OCI-LY7 (cell line): Measurements from ENCODE around the gene AGPAT3. TPM values are rescaled to one million over a fixed set of nuclear protein-coding genes. Genes with fewer than 3 reads are reported as not detected.

Experiments
- BruUV-seq: library from RNA; stranded (reverse); fragments of 400-500 nt; replicated peaks from 2 replicates; lab custom pipeline; 2021; lab: Mats Ljungman, UMichigan
- CTCF ChIA-PET: fragments of 300-600 bp; sonication (Branson Sonifier 250); formaldehyde crosslinking; loops from one replicate; lab custom pipeline; 2022; ENCODE audit warnings: antibody characterized with exemption; ENCODE audit not compliant: unreplicated experiment; lab: Charles Lee
- POLR2A ChIA-PET: fragments of 300-600 bp; sonication (Branson Sonifier 250); formaldehyde crosslinking; loops from one replicate; lab custom pipeline; 2022; ENCODE audit warnings: antibody characterized with exemption; lab: Charles Lee
- DNase-seq: peaks from one replicate; pipeline ENCODE4 v3.0.0-alpha.2; 2015; ENCODE audit warnings: low spot score
- H2AFZ ChIP-seq: fragments of 200-600 bp; sonication (generic), shearing (Covaris generic); 2 replicates; pipeline ENCODE4 v1.6.1; 2014; ENCODE audit warnings: mild to moderate bottlenecking, antibody characterized with exemption, low read length, moderate library complexity
- H3K27ac ChIP-seq: fragments of 200-600 bp; sonication (generic); 2 replicates; pipeline ENCODE4 v1.5.1; 2014; ENCODE audit warnings: mixed run types, low read depth, mild to moderate bottlenecking, moderate library complexity, low read length, inconsistent platforms; ENCODE audit not compliant: poor library complexity, severe bottlenecking
- H3K36me3 ChIP-seq: fragments of 200-600 bp; sonication (generic); 2 replicates; pipeline ENCODE4 v1.6.1; 2014; ENCODE audit warnings: mild to moderate bottlenecking, antibody characterized with exemption, low read length, moderate library complexity, mixed read lengths; ENCODE audit not compliant: insufficient read depth
- H3K4me1 ChIP-seq: fragments of 200-600 bp; sonication (generic); 2 replicates; pipeline ENCODE4 v1.5.1; 2014; ENCODE audit warnings: mild to moderate bottlenecking, low read length; ENCODE audit not compliant: insufficient read depth, poor library complexity, severe bottlenecking
- H3K4me2 ChIP-seq: fragments of 200-600 bp; sonication (generic); 2 replicates; pipeline ENCODE4 v1.6.1; 2014; ENCODE audit warnings: mild to moderate bottlenecking, low read length
- H3K4me3 ChIP-seq: fragments of 200-600 bp; sonication (generic); 2 replicates; pipeline ENCODE4 v1.5.1; 2014; ENCODE audit warnings: mild to moderate bottlenecking, low read depth, low read length; ENCODE audit not compliant: poor library complexity, severe bottlenecking
- H3K79me2 ChIP-seq: fragments of 200-600 bp; sonication (generic); 2 replicates; pipeline ENCODE4 v1.6.1; 2016; ENCODE audit warnings: low read depth, mild to moderate bottlenecking, low read length, moderate library complexity, mixed read lengths; ENCODE audit not compliant: insufficient read depth
- H3K9me2 ChIP-seq: fragments of 200-600 bp; sonication (generic); 2 replicates; pipeline ENCODE4 v1.6.1; 2016; ENCODE audit warnings: mild to moderate bottlenecking, low read length, mixed read lengths; ENCODE audit not compliant: insufficient read depth
- H3K9me3 ChIP-seq: fragments of 200-600 bp; sonication (generic); 2 replicates; pipeline ENCODE4 v1.6.1; 2014; ENCODE audit warnings: mild to moderate bottlenecking, mixed run types, low read length, mixed read lengths
- H4K20me1 ChIP-seq: fragments of 200-600 bp; sonication (generic); 2 replicates; pipeline ENCODE4 v1.6.1; 2014; ENCODE audit warnings: mild to moderate bottlenecking, antibody characterized with exemption, low read length, moderate library complexity, mixed read lengths; ENCODE audit not compliant: insufficient read depth
- CTCF ChIP-seq: fragments of 200-600 bp; sonication (generic); conservative IDR thresholded peaks from 2 replicates; pipeline ENCODE4 v1.5.1; 2014; ENCODE audit warnings: mild to moderate bottlenecking, antibody characterized with exemption, low read length, moderate library complexity, mixed read lengths
- EZH2phosphoT487 ChIP-seq: fragments of 200-600 bp; sonication (generic); IDR thresholded peaks from 2 replicates; pipeline ENCODE4 v1.6.1; 2018; ENCODE audit warnings: low read depth, borderline replicate concordance, mild to moderate bottlenecking, mixed run types, antibody characterized with exemption, low read length, moderate library complexity, mixed read lengths
- intact Hi-C: fragments of 100-400 bp; cut with micrococcal nuclease; formaldehyde crosslinking; loops from one replicate; pipeline ENCODE4 v1.10.0; 2022; ENCODE audit not compliant: unreplicated experiment
- total RNA-seq, 2 experiments: library from RNA; depleted of rRNA in 1 of 2; stranded (reverse); fragments of >200 nt in 1 of 2; shearing (Covaris generic) in 1 of 2; gene quantifications; 2 replicates each; pipeline ENCODE4 v1.2.3, GENCODE V29; 2014 to 2022

AGPAT3 gene
- total RNA-seq, 2 experiments from 2014 or later, result 9.2 to 33.4 TPM

DNA sequence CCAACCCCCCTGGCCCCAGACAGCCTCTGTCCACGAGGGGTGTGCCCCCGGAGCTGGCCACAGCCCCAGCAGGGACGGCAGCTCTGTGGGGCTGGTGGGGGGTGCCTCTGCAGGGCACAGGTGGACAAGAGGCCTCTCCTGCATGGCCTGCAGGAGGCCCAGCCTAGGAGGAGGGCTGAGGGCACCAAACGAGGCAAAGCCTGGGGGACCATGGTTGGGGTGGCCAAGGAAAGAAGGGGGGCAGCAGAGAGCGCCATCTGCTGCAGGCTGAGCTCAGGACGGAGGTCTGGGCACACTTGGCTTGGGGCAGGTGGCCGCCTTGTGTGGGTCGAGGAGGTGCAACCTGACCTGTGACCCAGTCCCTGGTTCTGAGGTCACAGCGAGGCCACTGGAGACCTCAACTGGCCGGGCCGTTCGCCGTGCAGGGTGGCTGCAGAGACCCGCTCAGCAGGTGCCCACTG is 48.4 kb upstream of the AGPAT3 start:
- Histone ChIP-seq H3K27ac (no peak overlapping the region), H4K20me1 (no peaks in the 10 kb centered on the region), H3K9me3 (no peaks in the 10 kb centered on the region), H3K4me2 (no peak overlapping the region), H3K4me3 (no peak overlapping the region), H3K79me2 (no peaks in the 10 kb centered on the region), H3K9me2 (no peaks in the 10 kb centered on the region), H3K36me3 (no peaks in the 10 kb centered on the region), H3K4me1 (peaks cover 34% of the 10 kb centered on the region), H2AFZ (no peak overlapping the region)
- intact Hi-C loops, result no loop called here
- no peak for DNase-seq
- TF ChIP-seq EZH2phosphoT487 (no peak), CTCF (peak; percentile 53; the same call in 1 of the 2 replicates)
- ChIA-PET POLR2A (interaction anchor here (0.7 kb wide), 1 partner anchor 11 kb away, joined by 3 read pairs; no protein-coding TSS in a partner anchor), CTCF (interaction anchor here (0.7 kb wide), 1 partner anchor 14 kb away, joined by 4 read pairs; no protein-coding TSS in a partner anchor)
- BruUV-seq, result no TSS peak

DNA sequence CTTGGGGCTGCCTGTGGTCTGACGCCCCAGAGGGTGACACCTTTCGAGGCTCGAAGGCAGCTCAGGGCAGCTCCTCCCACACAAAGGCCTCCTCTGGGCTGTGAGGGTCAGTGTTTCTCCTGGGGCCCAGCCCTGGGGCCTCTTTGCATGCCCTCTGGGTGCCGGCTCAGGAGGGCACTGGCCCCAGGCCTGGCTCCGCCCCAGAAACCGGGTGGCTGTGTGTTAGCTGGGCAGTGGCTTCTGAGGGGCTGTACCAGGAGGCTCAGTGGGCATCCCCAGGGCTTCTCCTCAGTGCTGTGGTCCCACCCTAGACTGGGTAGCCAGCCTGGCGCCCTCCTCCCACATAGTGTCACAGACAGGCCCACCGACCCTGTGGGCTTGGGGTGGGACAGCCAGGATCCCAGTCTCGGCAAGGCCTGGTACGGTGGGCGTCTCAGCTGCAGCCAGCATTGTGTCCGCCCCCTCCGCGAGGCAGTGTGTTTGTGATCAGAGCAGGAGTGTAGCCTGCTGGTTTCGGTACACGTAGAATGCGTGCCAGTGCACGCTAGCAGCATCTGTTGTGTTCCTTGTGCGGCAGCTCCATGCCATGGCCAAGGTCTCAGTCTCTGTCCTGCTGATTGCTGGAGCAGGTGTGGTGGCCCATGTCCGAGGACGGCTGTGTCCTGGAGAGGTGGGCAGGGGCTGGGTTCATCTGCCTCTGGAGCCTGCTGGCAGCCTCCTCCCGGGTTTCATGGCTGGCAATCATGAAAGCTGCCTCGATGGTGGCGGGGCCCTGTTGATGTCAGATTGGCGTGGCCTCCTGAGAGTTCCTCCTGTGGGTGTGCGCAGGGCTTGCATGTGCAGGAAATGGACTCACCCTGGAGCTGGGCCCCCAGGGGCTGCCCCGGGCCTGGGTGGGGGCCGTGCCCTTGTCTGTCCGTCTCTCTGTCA is 47.6 kb upstream of the AGPAT3 start:
- POLR2A ChIA-PET, result interaction anchor here (0.5 to 1.8 kb wide), 7 partner anchors 9 to 202 kb away, joined by 3 to 6 read pairs (median 4); no protein-coding TSS in a partner anchor
- intact Hi-C loops, result no loop called here
- TF ChIP-seq CTCF, result no peak
- no peak for TF ChIP-seq EZH2phosphoT487

More for the DNA sequence above, 47.6 kb upstream of the AGPAT3 start:
- Histone ChIP-seq H3K4me3 (no peak overlapping the region), H2AFZ (no peak overlapping the region), H3K9me2 (no peaks in the 10 kb centered on the region), H3K36me3 (no peaks in the 10 kb centered on the region), H3K4me1 (peaks cover 32% of the 10 kb centered on the region), H3K9me3 (no peaks in the 10 kb centered on the region), H4K20me1 (no peaks in the 10 kb centered on the region), H3K27ac (no peak overlapping the region), H3K79me2 (no peaks in the 10 kb centered on the region), H3K4me2 (peak overlapping the region; percentile 62)
- DNase-seq, result no peak
- BruUV-seq, result no TSS peak
- CTCF ChIA-PET, result interaction anchor here (0.7 to 1.0 kb wide), 2 partner anchors 13 to 118 kb away, joined by 3 to 4 read pairs; no protein-coding TSS in a partner anchor
